GM12892 (cell line): ENCODE data around the gene ACADVL.

Experiments
- POLR2A ChIP-seq: IDR thresholded peaks from 2 replicates; pipeline ENCODE4 v1.6.1; 2011; ENCODE audit warnings: low read depth, low read length, control low read depth
- POLR2AphosphoS5 ChIP-seq: IDR thresholded peaks from 2 replicates; pipeline ENCODE4 v1.6.1; 2011; ENCODE audit warnings: low read depth, low read length, control low read depth
- TAF1 ChIP-seq: IDR thresholded peaks from 2 replicates; pipeline ENCODE4 v1.6.1; 2011; ENCODE audit warnings: low read depth, mild to moderate bottlenecking, control low read depth, low read length, borderline replicate concordance

GRCh38 chr17:7217113-7217987 is 2.4 kb upstream of the ACADVL start:
- TF ChIP-seq POLR2A, result no peak
- TF ChIP-seq POLR2AphosphoS5, result no peak
- no peak for TF ChIP-seq TAF1
